HepG2 (cell line): Measurements from ENCODE around the gene MEIOB. TPM values are rescaled to one million over a fixed set of nuclear protein-coding genes. Genes with fewer than 3 reads are reported as not detected.
A peak's percentile ranks its signal among the peaks of the same experiment; 100 is the strongest.

Experiments used
- AKAP8 ChIP-seq: sonication (generic); formaldehyde crosslinking; IDR thresholded peaks from 2 replicates; pipeline ENCODE4 v1.5.1; 2020; ENCODE audit warnings: mild to moderate bottlenecking, missing genetic modification reagents
- ARHGAP35 ChIP-seq: sonication (generic); formaldehyde crosslinking; IDR thresholded peaks from 2 replicates; pipeline ENCODE4 v1.9.0; 2022; ENCODE audit warnings: mild to moderate bottlenecking, inconsistent platforms, moderate library complexity, missing genetic modification reagents, borderline replicate concordance
- ARNT ChIP-seq: fragments of 450-650 bp; IDR thresholded peaks from 2 replicates; pipeline ENCODE4 v1.6.1; 2017
- ATF1 ChIP-seq: IDR thresholded peaks from 2 replicates; pipeline ENCODE4 v1.6.1; 2016; ENCODE audit warnings: mild to moderate bottlenecking, control low read depth
- ATF6 ChIP-seq: sonication (generic); formaldehyde crosslinking; conservative IDR thresholded peaks from 2 replicates; pipeline ENCODE4 v1.4.0; 2020; ENCODE audit warnings: missing genetic modification reagents
- CHD2 ChIP-seq: IDR thresholded peaks from 2 replicates; pipeline ENCODE4 v1.6.1; 2011; ENCODE audit warnings: low read depth, low read length, improper control_type of control experiment
- FOSL2 ChIP-seq: sonication (generic); formaldehyde crosslinking; IDR thresholded peaks from 2 replicates; pipeline ENCODE4 v1.4.0; 2020; ENCODE audit warnings: missing genetic modification reagents
- HNRNPH1 ChIP-seq: fragments of 200-400 bp; formaldehyde crosslinking; optimal IDR thresholded peaks from 2 replicates; pipeline ENCODE3; 2017; ENCODE audit warnings: mild to moderate bottlenecking, low read depth, low read length
- KDM6A ChIP-seq: IDR thresholded peaks from 2 replicates; pipeline ENCODE4 v1.6.1; 2016; ENCODE audit warnings: low read depth
- MBNL3 ChIP-seq: fragments of 250-450 bp; sonication (Bioruptor Pico); conservative IDR thresholded peaks from 2 replicates; pipeline ENCODE4 v1.8.0; 2022; ENCODE audit warnings: mild to moderate bottlenecking, inconsistent platforms
- MYNN ChIP-seq: sonication (generic); formaldehyde crosslinking; IDR thresholded peaks from 2 replicates; pipeline ENCODE4 v1.4.0; 2020; ENCODE audit warnings: mild to moderate bottlenecking, low read depth, missing genetic modification reagents
- SIX1 ChIP-seq: sonication (generic); formaldehyde crosslinking; IDR thresholded peaks from 2 replicates; pipeline ENCODE4 v1.4.0; 2020; ENCODE audit warnings: missing genetic modification reagents, borderline replicate concordance
- SIX4 ChIP-seq: sonication (generic); formaldehyde crosslinking; IDR thresholded peaks from 2 replicates; pipeline ENCODE4 v1.4.0; 2020; ENCODE audit warnings: missing genetic modification reagents
- TBL1XR1 ChIP-seq: fragments of 150-350 bp; IDR thresholded peaks from 2 replicates; pipeline ENCODE4 v1.6.1; 2014; ENCODE audit warnings: borderline replicate concordance, low read length; ENCODE audit not compliant: partially characterized antibody
- TGIF2 ChIP-seq: IDR thresholded peaks from 2 replicates; pipeline ENCODE4 v1.6.1; 2016; ENCODE audit warnings: control low read depth, missing compliant biosample characterization
- ZBTB3 ChIP-seq: sonication (generic); formaldehyde crosslinking; IDR thresholded peaks from 2 replicates; pipeline ENCODE4 v1.4.0; 2020; ENCODE audit warnings: low read depth, mild to moderate bottlenecking, moderate library complexity, missing genetic modification reagents, borderline replicate concordance
- ZC3H13 ChIP-seq: sonication (generic); formaldehyde crosslinking; IDR thresholded peaks from 2 replicates; pipeline ENCODE4 v1.8.1; 2023; ENCODE audit warnings: mild to moderate bottlenecking, missing genetic modification reagents, moderate library complexity
- ZNF12 ChIP-seq: sonication (generic); formaldehyde crosslinking; IDR thresholded peaks from 2 replicates; pipeline ENCODE4 v1.5.0; 2020; ENCODE audit warnings: missing genetic modification reagents
- ZNF234 ChIP-seq: sonication (generic); formaldehyde crosslinking; conservative IDR thresholded peaks from 2 replicates; pipeline ENCODE4 v1.5.1; 2020; ENCODE audit warnings: mild to moderate bottlenecking, missing genetic modification reagents
- ZNF276 ChIP-seq: sonication (generic); formaldehyde crosslinking; IDR thresholded peaks from 2 replicates; pipeline ENCODE4 v1.4.0; 2020; ENCODE audit warnings: mild to moderate bottlenecking, low read depth, missing genetic modification reagents
- ZNF724P ChIP-seq: sonication (generic); formaldehyde crosslinking; IDR thresholded peaks from 2 replicates; pipeline ENCODE4 v1.8.0; 2022; ENCODE audit warnings: missing genetic modification reagents, borderline replicate concordance
- ZNF792 ChIP-seq: IDR thresholded peaks from 2 replicates; pipeline ENCODE4 v1.6.1; 2016
- ZSCAN30 ChIP-seq: sonication (generic); formaldehyde crosslinking; IDR thresholded peaks from 2 replicates; pipeline ENCODE4 v1.5.0; 2020; ENCODE audit warnings: mild to moderate bottlenecking, missing genetic modification reagents
- polyA plus RNA-seq, 8 experiments: library from polyadenylated mRNA; depleted of rRNA in 3 of 8; stranded (reverse) in 7 of 8; unstranded in 1 of 8; fragments of >200 nt; fragmentation: Illumina TruSeq in 4 of 8; extraction: Trizol in 4 of 8; gene quantifications; 2 replicates each; pipeline versions ENCODE4 v1.2.1 to v1.2.3, GENCODE V29; 2011 to 2016; ENCODE audit warnings: low read depth in 4 of 8, missing spikeins in 1 of 8, mixed read lengths in 1 of 8; ENCODE audit not compliant: insufficient read depth in 1 of 8
- total RNA-seq, 5 experiments: library from RNA; depleted of rRNA; stranded (reverse); fragments of >200 nt; fragmentation: Illumina TruSeq; extraction: Trizol; gene quantifications; 2 replicates each; pipeline ENCODE4 v1.2.3, GENCODE V29; 2016; ENCODE audit warnings: low read depth in 1 of 5

Gene MEIOB
- total and polyA plus RNA-seq, 2 of the 13 experiments (the other 11 are each of a cell fraction or from before 2014, with no cell fraction given), result 0.17 TPM; not detected in 1

GRCh38 chr16:1826691-1827573 lies 45.0 kb downstream of the MEIOB start, which contains the start of the genes FAHD1 and HAGH (continued):
- TF ChIP-seq ARNT (no peak), TBL1XR1 (peak; percentile 18), ZNF276 (CRISPR knock-in tag) (no peak; the same call in 1 of the 2 replicates), ZC3H13 (CRISPR knock-in tag) (peak; percentile 90), ZNF234 (CRISPR knock-in tag) (0 out of 2 replicates have a peak, but pooled peaks have one; percentile 57), ATF6 (CRISPR knock-in tag) (no peak), ARHGAP35 (CRISPR knock-in tag) (peak; percentile 61; the same call in 1 of the 2 replicates), AKAP8 (CRISPR knock-in tag) (peak; percentile 45; the same call in 1 of the 2 replicates), CHD2 (peak; percentile 11; the same call in 1 of the 2 replicates), MBNL3 (no peak), TGIF2 (CRISPR knock-in tag) (peak; percentile 92), ZSCAN30 (CRISPR knock-in tag) (no peak), FOSL2 (CRISPR knock-in tag) (peak; percentile 68), MYNN (CRISPR knock-in tag) (peak; percentile 72; the same call in 1 of the 2 replicates), ZNF12 (no peak), ZBTB3 (CRISPR knock-in tag) (peak; percentile 43; the same call in 1 of the 2 replicates), KDM6A (CRISPR knock-in tag) (no peak), ZNF724P (CRISPR knock-in tag) (peak; percentile 84), ATF1 (CRISPR knock-in tag) (no peak), ZNF792 (CRISPR knock-in tag) (peak; percentile 81; the same call in 1 of the 2 replicates), HNRNPH1 (no peak), SIX1 (CRISPR knock-in tag) (no peak), SIX4 (CRISPR knock-in tag) (peak; percentile 10; the same call in 1 of the 2 replicates)
